ENCODE measurements around the gene CACUL1. TPM values are rescaled to one million over a fixed set of nuclear protein-coding genes. Genes with fewer than 3 reads are reported as not detected.
"Not testable (repeated sequence)": the region's sequence is repeated elsewhere in the genome, so short reads cannot be mapped to it uniquely, and the experiment has no call there.

Gene CACUL1
- total RNA-seq, 2 experiments from 2014 or later: 25.5 to 30.2 TPM

GRCh38 chr10:118671221-118671620 lies 83.5 kb downstream of the CACUL1 start:
- H3K27ac Mint-ChIP-seq; CTCF ChIA-PET; ATAC-seq; H3K4me3 Mint-ChIP-seq; H3K36me3 Mint-ChIP-seq (ENCODE audit: low read depth); H3K9me3 Mint-ChIP-seq (ENCODE audit: insufficient read depth); POLR2A ChIA-PET; DNase-seq; H3K27me3 Mint-ChIP-seq (ENCODE audit: low read depth): not testable (repeated sequence)
- peaks cover 14% of the 10 kb centered on the region for H3K4me1 Mint-ChIP-seq (ENCODE audit: low read depth)

GRCh38 chr10:118670472-118671124 lies 84.2 kb downstream of the CACUL1 start:
- peaks cover 14% of the 10 kb centered on the region for H3K4me1 Mint-ChIP-seq (ENCODE audit: low read depth)
- CTCF ChIA-PET: interaction anchor here (2.2 kb wide), 1 partner anchor 13 kb away, joined by 7 read pairs; no protein-coding TSS in a partner anchor

GRCh38 chr10:118669835-118670234 lies 84.9 kb downstream of the CACUL1 start:
- POLR2A ChIA-PET: no interaction called here
- CTCF ChIA-PET: interaction anchor here (0.8 to 2.2 kb wide), 2 partner anchors 12 to 84 kb away, joined by 3 to 7 read pairs; no protein-coding TSS in a partner anchor
- H3K27ac Mint-ChIP-seq: no peak overlapping the region
- H3K9me3 Mint-ChIP-seq (ENCODE audit: insufficient read depth): no peaks in the 10 kb centered on the region
- no peaks in the 10 kb centered on the region for H3K36me3 Mint-ChIP-seq (ENCODE audit: low read depth)
- H3K4me1 Mint-ChIP-seq (ENCODE audit: low read depth): peaks cover 14% of the 10 kb centered on the region
- DNase-seq: no peak
- no peak overlapping the region for H3K4me3 Mint-ChIP-seq
- no peaks in the 10 kb centered on the region for H3K27me3 Mint-ChIP-seq (ENCODE audit: low read depth)
- ATAC-seq: peak; percentile 37

More at GRCh38 chr10:118670472-118671124, 84.2 kb downstream of the CACUL1 start:
- Mint-ChIP-seq H3K9me3 (ENCODE audit: insufficient read depth) (no peaks in the 10 kb centered on the region), H3K27ac (no peak overlapping the region), H3K4me3 (no peak overlapping the region), H3K27me3 (ENCODE audit: low read depth) (no peaks in the 10 kb centered on the region), H3K36me3 (ENCODE audit: low read depth) (no peaks in the 10 kb centered on the region)
- DNase-seq (no peak), ATAC-seq (no peak)
- POLR2A ChIA-PET: no interaction called here

GRCh38 chr10:118669020-118669791 lies 85.6 kb downstream of the CACUL1 start:
- Mint-ChIP-seq H3K4me3 (no peak overlapping the region), H3K27ac (peak overlapping the region; percentile 33), H3K27me3 (ENCODE audit: low read depth) (peaks cover 2% of the 10 kb centered on the region), H3K4me1 (ENCODE audit: low read depth) (peaks cover 14% of the 10 kb centered on the region), H3K9me3 (ENCODE audit: insufficient read depth) (no peaks in the 10 kb centered on the region), H3K36me3 (ENCODE audit: low read depth) (no peaks in the 10 kb centered on the region)
- ATAC-seq (peak; percentile 67), DNase-seq (no peak)
- POLR2A ChIA-PET: no interaction called here
- CTCF ChIA-PET: interaction anchor here (0.6 to 2.2 kb wide), 5 partner anchors 11 to 84 kb away, joined by 3 to 7 read pairs (median 3); no protein-coding TSS in a partner anchor

GRCh38 chr10:118668228-118668952 lies 86.4 kb downstream of the CACUL1 start:
- Mint-ChIP-seq H3K9me3 (ENCODE audit: insufficient read depth) (no peaks in the 10 kb centered on the region), H3K4me3 (no peak overlapping the region), H3K27me3 (ENCODE audit: low read depth) (peaks cover 2% of the 10 kb centered on the region), H3K27ac (no peak overlapping the region), H3K36me3 (ENCODE audit: low read depth) (no peaks in the 10 kb centered on the region), H3K4me1 (ENCODE audit: low read depth) (peaks cover 14% of the 10 kb centered on the region)
- ChIA-PET POLR2A (no interaction called here), CTCF (interaction anchor here (0.6 to 2.2 kb wide), 4 partner anchors 10 to 80 kb away, joined by 3 to 7 read pairs (median 3); no protein-coding TSS in a partner anchor)
- ATAC-seq (no peak), DNase-seq (no peak)

- Mint-ChIP-seq H3K36me3 (ENCODE audit: low read depth) (no peaks in the 10 kb centered on the region), H3K27ac (no peak overlapping the region), H3K4me1 (ENCODE audit: low read depth) (peaks cover 21% of the 10 kb centered on the region), H3K4me3 (no peak overlapping the region), H3K9me3 (ENCODE audit: insufficient read depth) (no peaks in the 10 kb centered on the region), H3K27me3 (ENCODE audit: low read depth) (peaks cover 2% of the 10 kb centered on the region)
- ChIA-PET CTCF (no interaction called here), POLR2A (no interaction called here)
- ATAC-seq: no peak
- no peak for DNase-seq
Measured at GRCh38 chr10:118667732-118668131, 87.0 kb downstream of the CACUL1 start.

GRCh38 chr10:118666350-118666749 lies 88.4 kb downstream of the CACUL1 start:
- peaks cover 33% of the 10 kb centered on the region for H3K4me1 Mint-ChIP-seq (ENCODE audit: low read depth)
- DNase-seq (no peak), ATAC-seq (no peak)
- peaks cover 5% of the 10 kb centered on the region for H3K9me3 Mint-ChIP-seq (ENCODE audit: insufficient read depth)
- ChIA-PET CTCF (no interaction called here), POLR2A (no interaction called here)
- H3K4me3 Mint-ChIP-seq: no peak overlapping the region
- no peak overlapping the region for H3K27ac Mint-ChIP-seq
- no peaks in the 10 kb centered on the region for H3K36me3 Mint-ChIP-seq (ENCODE audit: low read depth)
- H3K27me3 Mint-ChIP-seq (ENCODE audit: low read depth): peaks cover 2% of the 10 kb centered on the region

- no peak for ATAC-seq
- Mint-ChIP-seq H3K9me3 (ENCODE audit: insufficient read depth) (peaks cover 13% of the 10 kb centered on the region), H3K36me3 (ENCODE audit: low read depth) (peaks cover 2% of the 10 kb centered on the region), H3K4me1 (ENCODE audit: low read depth) (peaks cover 35% of the 10 kb centered on the region), H3K4me3 (no peak overlapping the region), H3K27me3 (ENCODE audit: low read depth) (peaks cover 2% of the 10 kb centered on the region), H3K27ac (no peak overlapping the region)
- POLR2A ChIA-PET: no interaction called here
- CTCF ChIA-PET: interaction anchor here (1.2 kb wide), 1 partner anchor 10 kb away, joined by 3 read pairs; no protein-coding TSS in a partner anchor
- DNase-seq: no peak
Measured at GRCh38 chr10:118664321-118664720, 90.4 kb downstream of the CACUL1 start.

- peaks cover 38% of the 10 kb centered on the region for H3K4me1 Mint-ChIP-seq (ENCODE audit: low read depth)
- peaks cover 13% of the 10 kb centered on the region for H3K9me3 Mint-ChIP-seq (ENCODE audit: insufficient read depth)
- H3K36me3 Mint-ChIP-seq (ENCODE audit: low read depth): peaks cover 2% of the 10 kb centered on the region
- no peak for DNase-seq
- POLR2A ChIA-PET: no interaction called here
- peaks cover 2% of the 10 kb centered on the region for H3K27me3 Mint-ChIP-seq (ENCODE audit: low read depth)
- ATAC-seq: no peak
- no peak overlapping the region for H3K27ac Mint-ChIP-seq
- H3K4me3 Mint-ChIP-seq: no peak overlapping the region
- CTCF ChIA-PET: no interaction called here
Measured at GRCh38 chr10:118663176-118663575, 91.6 kb downstream of the CACUL1 start.

GRCh38 chr10:118662228-118663035 lies 92.3 kb downstream of the CACUL1 start:
- Mint-ChIP-seq H3K27ac (peak overlapping the region; percentile 24), H3K36me3 (ENCODE audit: low read depth) (peaks cover 2% of the 10 kb centered on the region), H3K4me3 (no peak overlapping the region), H3K4me1 (ENCODE audit: low read depth) (peaks cover 45% of the 10 kb centered on the region), H3K9me3 (ENCODE audit: insufficient read depth) (peaks cover 13% of the 10 kb centered on the region), H3K27me3 (ENCODE audit: low read depth) (peaks cover 2% of the 10 kb centered on the region)
- ChIA-PET POLR2A (no interaction called here), CTCF (no interaction called here)
- DNase-seq (no peak), ATAC-seq (no peak)

- no peak for DNase-seq
- ChIA-PET POLR2A (no interaction called here), CTCF (interaction anchor here (0.8 to 3.1 kb wide), 2 partner anchors 10 to 58 kb away, joined by 3 to 7 read pairs; no protein-coding TSS in a partner anchor)
- H3K4me3 Mint-ChIP-seq: no peak overlapping the region
- peaks cover 2% of the 10 kb centered on the region for H3K36me3 Mint-ChIP-seq (ENCODE audit: low read depth)
- H3K27ac Mint-ChIP-seq: no peak overlapping the region
- H3K27me3 Mint-ChIP-seq (ENCODE audit: low read depth): peaks cover 21% of the 10 kb centered on the region
- no peak for ATAC-seq
- peaks cover 28% of the 10 kb centered on the region for H3K9me3 Mint-ChIP-seq (ENCODE audit: insufficient read depth)
- H3K4me1 Mint-ChIP-seq (ENCODE audit: low read depth): peaks cover 61% of the 10 kb centered on the region
Measured at GRCh38 chr10:118658762-118659161, 96.0 kb downstream of the CACUL1 start.

All from activated CD8-positive, alpha-beta T cell treated with anti-CD3 and anti-CD28 coated beads, Interleukin-2, amount 10 ng/mL, durations not matched to agents 7 days and 5 days (primary cell).